Naive thymus-derived CD4-positive, alpha-beta T cell (primary cell): ENCODE measurements around the gene CACNA1C. TPM values are rescaled to one million over a fixed set of nuclear protein-coding genes. Genes with fewer than 3 reads are reported as not detected.

Experiments
- ATAC-seq: fragments of 150-1000 bp; cut with Tn5 transposase; 2 replicates; pipeline ENCODE4 v1.10.0; 2021; ENCODE audit warnings: mild to moderate bottlenecking, moderate library complexity
- CTCF ChIA-PET: fragments of 350-600 bp; sonication (Branson Sonifier 250); formaldehyde crosslinking; loops from one replicate; lab custom pipeline; 2021; ENCODE audit warnings: antibody characterized with exemption; lab: Charles Lee
- POLR2A ChIA-PET: fragments of 350-600 bp; sonication (Branson Sonifier 250); formaldehyde crosslinking; loops from one replicate; lab custom pipeline; 2021; ENCODE audit warnings: antibody characterized with exemption, inconsistent platforms; lab: Charles Lee
- DNase-seq, 9 donors: peaks; one replicate each; pipeline versions ENCODE4 v3.0.0 to v3.0.0-alpha.2; 2020 to 2022; ENCODE audit warnings: mixed read lengths in 1 of 9
- H3K27ac ChIP-seq: one replicate; pipeline ENCODE4 v1.7.0; 2013; ENCODE audit warnings: mild to moderate bottlenecking, low read depth, low read length, moderate library complexity
- H3K27me3 ChIP-seq, 2 donors: one replicate each; pipeline ENCODE4 v1.7.0; 2013; ENCODE audit warnings: low read length in 2 of 2, mild to moderate bottlenecking in 2 of 2, moderate library complexity in 2 of 2; ENCODE audit not compliant: control insufficient read depth in 2 of 2, insufficient read depth in 2 of 2
- H3K36me3 ChIP-seq, 3 experiments: 1 replicate in 2 of 3; 2 replicates in 1 of 3; pipeline ENCODE4 v1.7.0; 2013; ENCODE audit warnings: low read length in 3 of 3, mild to moderate bottlenecking in 3 of 3, moderate library complexity in 1 of 3; ENCODE audit not compliant: insufficient read depth in 3 of 3, control insufficient read depth in 2 of 3
- H3K4me1 ChIP-seq, 2 donors: one replicate each; pipeline ENCODE4 v1.7.0; 2013; ENCODE audit warnings: low read length in 2 of 2, mild to moderate bottlenecking in 2 of 2, moderate library complexity in 1 of 2; ENCODE audit not compliant: control insufficient read depth in 2 of 2, insufficient read depth in 2 of 2
- H3K4me3 ChIP-seq: 2 replicates; pipeline ENCODE4 v1.7.0; 2013; ENCODE audit warnings: mild to moderate bottlenecking, low read length
- H3K9me3 ChIP-seq, 3 experiments: 1 replicate in 2 of 3; 2 replicates in 1 of 3; pipeline ENCODE4 v1.7.0; 2013; ENCODE audit warnings: low read length in 3 of 3; ENCODE audit not compliant: control insufficient read depth in 2 of 3
- H3K27ac Mint-ChIP-seq, 9 donors: one replicate each; pipeline ENCODE4 v1.8.0; 2020 to 2022; ENCODE audit warnings: mixed read lengths in 9 of 9, mild to moderate bottlenecking in 8 of 9, moderate library complexity in 5 of 9, inconsistent platforms in 2 of 9
- H3K27me3 Mint-ChIP-seq, 5 donors: one replicate each; pipeline ENCODE4 v1.8.0; 2021 to 2022; ENCODE audit warnings: mixed read lengths in 5 of 5, mild to moderate bottlenecking in 1 of 5
- H3K36me3 Mint-ChIP-seq, 5 donors: one replicate each; pipeline ENCODE4 v1.8.0; 2020 to 2022; ENCODE audit warnings: mixed read lengths in 5 of 5, mild to moderate bottlenecking in 3 of 5, inconsistent platforms in 1 of 5
- H3K4me1 Mint-ChIP-seq, 7 donors: one replicate each; pipeline ENCODE4 v1.8.0; 2020 to 2022; ENCODE audit warnings: mixed read lengths in 7 of 7, mild to moderate bottlenecking in 3 of 7, inconsistent platforms in 1 of 7
- H3K4me3 Mint-ChIP-seq, 10 donors: one replicate each; pipeline ENCODE4 v1.8.0; 2020 to 2022; ENCODE audit warnings: mild to moderate bottlenecking in 10 of 10, mixed read lengths in 10 of 10, moderate library complexity in 6 of 10, inconsistent platforms in 2 of 10
- H3K9me3 Mint-ChIP-seq, 11 donors: one replicate each; pipeline ENCODE4 v1.8.0; 2020 to 2022; ENCODE audit warnings: mixed read lengths in 11 of 11, mild to moderate bottlenecking in 4 of 11, inconsistent platforms in 1 of 11, moderate library complexity in 1 of 11
- intact Hi-C, 2 donors: fragments of 100-400 bp; cut with micrococcal nuclease; formaldehyde crosslinking; loops; one replicate each; pipeline ENCODE4 v1.15.1; 2023
- polyA plus RNA-seq, 2 donors: library from polyadenylated mRNA; unstranded; fragments of 300-500 nt; fragmentation: Illumina TruSeq; gene quantifications; one replicate each; pipeline ENCODE4 v1.2.3, GENCODE V29; 2021
- total RNA-seq, 6 experiments: library from RNA in 5 of 6; stranded (reverse) in 5 of 6; gene quantifications; 1 replicate in 5 of 6; 2 replicates in 1 of 6; pipeline ENCODE4 v1.2.3 and lab custom pipeline; 2021 to 2026

CACNA1C gene
- total and polyA plus RNA-seq, 7 experiments from 2014 or later: 0.04 to 0.48 (median 0.08) TPM

DNA sequence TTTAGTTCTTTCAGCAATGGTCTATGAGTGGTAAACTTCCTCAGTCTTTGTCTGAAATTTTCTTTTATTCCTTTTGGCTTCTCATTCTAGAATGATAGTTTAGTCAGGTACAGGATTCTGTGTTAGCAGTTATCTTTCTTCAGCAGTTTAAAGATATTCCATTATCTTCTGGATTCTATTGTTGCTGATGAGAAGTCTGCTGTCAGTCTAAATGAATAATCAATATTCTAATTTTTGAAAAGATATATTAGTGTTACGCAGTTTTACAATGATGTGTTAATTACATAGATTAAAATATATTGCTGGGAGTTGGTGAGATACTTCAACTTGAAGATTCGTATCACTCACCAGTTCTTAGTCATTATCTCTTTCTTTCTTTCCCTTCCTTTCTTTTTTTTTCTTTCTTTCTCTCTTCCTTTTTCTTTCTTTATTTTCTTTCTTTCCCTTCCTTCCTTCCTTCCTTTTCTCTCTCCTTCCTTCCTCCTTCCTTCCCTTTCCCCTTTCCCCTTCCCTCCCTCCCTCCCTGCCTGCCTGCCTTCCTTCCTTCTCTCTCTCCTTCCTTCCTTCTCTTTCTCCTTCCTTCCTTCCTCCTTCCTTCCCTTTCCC is 17.8 kb downstream of the CACNA1C start:
- CTCF ChIA-PET: no interaction called here
- Mint-ChIP-seq H3K4me1 (peaks cover 0 to 8% (median 0%) of the 10 kb centered on the region in 7 donors), H3K27ac (no peak overlapping the region), H3K9me3 (peaks cover 7 to 26% (median 14%) of the 10 kb centered on the region in 11 donors), H3K36me3 (peaks cover 0 to 11% (median 6%) of the 10 kb centered on the region in 5 donors), H3K27me3 (peaks cover 6 to 49% (median 16%) of the 10 kb centered on the region in 5 donors), H3K4me3 (no peak overlapping the region)
- Histone ChIP-seq H3K36me3 (no peaks in the 10 kb centered on the region), H3K27me3 (no peaks in the 10 kb centered on the region), H3K27ac (no peak overlapping the region), H3K4me3 (no peak overlapping the region), H3K4me1 (no peaks in the 10 kb centered on the region), H3K9me3 (peaks cover 0 to 11% (median 0%) of the 10 kb centered on the region in 3 experiments)
- no peak for DNase-seq
- POLR2A ChIA-PET: no interaction called here
- intact Hi-C loops: no loop called here
- ATAC-seq: no peak

- CTCF ChIA-PET: no interaction called here
- peaks cover 7 to 26% (median 12%) of the 10 kb centered on the region in 11 donors for H3K9me3 Mint-ChIP-seq
- Histone ChIP-seq H3K4me1 (no peaks in the 10 kb centered on the region), H3K9me3 (peaks cover 0 to 8% (median 0%) of the 10 kb centered on the region in 3 experiments), H3K27ac (no peak overlapping the region), H3K36me3 (no peaks in the 10 kb centered on the region), H3K4me3 (no peak overlapping the region), H3K27me3 (no peaks in the 10 kb centered on the region)
- H3K27ac Mint-ChIP-seq: no peak overlapping the region
- ATAC-seq (no peak), DNase-seq (no peak)
- intact Hi-C loops: no loop called here
- POLR2A ChIA-PET: no interaction called here
- H3K4me3 Mint-ChIP-seq: no peak overlapping the region
- H3K36me3 Mint-ChIP-seq: peaks cover 0 to 12% (median 3%) of the 10 kb centered on the region in 5 donors
- no peaks in the 10 kb centered on the region for H3K4me1 Mint-ChIP-seq
- H3K27me3 Mint-ChIP-seq: peaks cover 2 to 30% (median 8%) of the 10 kb centered on the region in 5 donors
Observed at GRCh38 chr12:2074792-2075191, 22.0 kb downstream of the CACNA1C start.

DNA sequence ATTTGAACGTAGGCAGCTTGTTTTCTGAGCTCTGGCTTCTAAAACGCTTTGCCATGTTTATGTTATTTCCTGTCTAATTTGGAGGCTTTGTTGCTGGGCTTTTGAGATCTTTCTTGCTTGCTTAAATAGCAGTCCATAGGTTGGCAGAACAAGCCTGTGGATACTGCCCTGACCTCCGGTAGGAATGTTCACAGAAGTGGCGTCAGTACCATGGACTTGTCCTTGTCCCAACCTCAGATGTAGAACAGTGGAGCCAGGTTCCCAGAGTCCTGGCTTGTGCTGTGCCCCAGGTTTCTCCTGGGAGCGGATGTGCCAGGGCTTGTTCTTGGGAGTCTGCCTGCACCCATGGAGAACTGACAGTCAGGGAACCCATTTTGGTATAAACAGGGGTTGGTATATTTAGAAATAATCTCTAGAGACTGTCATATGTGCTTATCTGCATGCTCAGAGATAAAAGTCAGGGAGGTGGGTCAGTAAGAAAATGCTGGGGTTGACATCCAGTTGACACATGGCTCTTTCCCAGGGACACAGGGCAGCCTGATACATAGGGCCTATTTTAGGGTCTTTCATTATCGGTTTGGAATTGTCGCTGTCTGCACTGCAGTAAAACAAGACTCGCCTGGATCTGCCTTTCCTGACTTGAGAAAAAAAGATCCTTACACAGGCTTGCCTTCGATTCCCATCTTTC is 22.9 kb downstream of the CACNA1C start:
- CTCF ChIA-PET: no interaction called here
- ATAC-seq: no peak

GRCh38 chr12:2076196-2076570 is 23.4 kb downstream of the CACNA1C start:
- CTCF ChIA-PET: no interaction called here

More for the DNA sequence above, 22.9 kb downstream of the CACNA1C start:
- peaks cover 0 to 14% (median 3%) of the 10 kb centered on the region in 5 donors for H3K36me3 Mint-ChIP-seq
- H3K9me3 Mint-ChIP-seq: peaks cover 7 to 23% (median 10%) of the 10 kb centered on the region in 11 donors
- intact Hi-C loops: no loop called here
- POLR2A ChIA-PET: no interaction called here
- Histone ChIP-seq H3K27ac (no peak overlapping the region), H3K27me3 (no peaks in the 10 kb centered on the region), H3K4me1 (no peaks in the 10 kb centered on the region), H3K9me3 (no peaks in the 10 kb centered on the region), H3K4me3 (no peak overlapping the region), H3K36me3 (no peaks in the 10 kb centered on the region)
- no peaks in the 10 kb centered on the region for H3K4me1 Mint-ChIP-seq
- H3K4me3 Mint-ChIP-seq: no peak overlapping the region
- H3K27me3 Mint-ChIP-seq: peaks cover 2 to 30% (median 8%) of the 10 kb centered on the region in 5 donors
- no peak for DNase-seq
- H3K27ac Mint-ChIP-seq: no peak overlapping the region

GRCh38 chr12:2076728-2077127 is 23.9 kb downstream of the CACNA1C start:
- ATAC-seq: no peak
- CTCF ChIA-PET: no interaction called here
- H3K27me3 Mint-ChIP-seq: peaks cover 0 to 22% (median 8%) of the 10 kb centered on the region in 5 donors

More at GRCh38 chr12:2076196-2076570, 23.4 kb downstream of the CACNA1C start:
- no peaks in the 10 kb centered on the region for H3K4me1 ChIP-seq
- no peak for DNase-seq
- POLR2A ChIA-PET: no interaction called here
- no peak for ATAC-seq
- no peak overlapping the region for H3K4me3 ChIP-seq
- H3K4me1 Mint-ChIP-seq: no peaks in the 10 kb centered on the region
- no peaks in the 10 kb centered on the region for H3K36me3 ChIP-seq
- no peak overlapping the region for H3K4me3 Mint-ChIP-seq
- H3K27ac Mint-ChIP-seq: no peak overlapping the region
- H3K27ac ChIP-seq: no peak overlapping the region
- no peaks in the 10 kb centered on the region for H3K9me3 ChIP-seq
- H3K9me3 Mint-ChIP-seq: peaks cover 5 to 25% (median 10%) of the 10 kb centered on the region in 11 donors
- peaks cover 0 to 16% (median 1%) of the 10 kb centered on the region in 5 donors for H3K36me3 Mint-ChIP-seq
- H3K27me3 ChIP-seq: no peaks in the 10 kb centered on the region
- peaks cover under 1 to 27% (median 8%) of the 10 kb centered on the region in 5 donors for H3K27me3 Mint-ChIP-seq
- intact Hi-C loops: no loop called here

GRCh38 chr12:2080604-2081003 is 27.8 kb downstream of the CACNA1C start:
- peaks cover 0 to 16% (median 11%) of the 10 kb centered on the region in 5 donors for H3K27me3 Mint-ChIP-seq
- H3K36me3 Mint-ChIP-seq: peaks cover 0 to 10% (median 0%) of the 10 kb centered on the region in 5 donors
- Histone ChIP-seq H3K27me3 (no peaks in the 10 kb centered on the region), H3K27ac (no peak overlapping the region), H3K36me3 (no peaks in the 10 kb centered on the region), H3K4me3 (no peak overlapping the region), H3K9me3 (no peaks in the 10 kb centered on the region), H3K4me1 (no peaks in the 10 kb centered on the region)
- H3K4me1 Mint-ChIP-seq: no peaks in the 10 kb centered on the region
- H3K4me3 Mint-ChIP-seq: no peak overlapping the region
- ChIA-PET POLR2A (no interaction called here), CTCF (no interaction called here)
- no peak overlapping the region for H3K27ac Mint-ChIP-seq
- ATAC-seq: no peak
- intact Hi-C loops: no loop called here
- no peak for DNase-seq
- peaks cover 0 to 17% (median 5%) of the 10 kb centered on the region in 11 donors for H3K9me3 Mint-ChIP-seq

More at GRCh38 chr12:2076728-2077127, 23.9 kb downstream of the CACNA1C start:
- no peak overlapping the region for H3K27ac ChIP-seq
- H3K4me1 Mint-ChIP-seq: no peaks in the 10 kb centered on the region
- intact Hi-C loops: no loop called here
- no peaks in the 10 kb centered on the region for H3K9me3 ChIP-seq
- H3K36me3 Mint-ChIP-seq: peaks cover 0 to 10% (median 0%) of the 10 kb centered on the region in 5 donors
- DNase-seq: no peak
- POLR2A ChIA-PET: no interaction called here
- no peak overlapping the region for H3K27ac Mint-ChIP-seq
- peaks cover 0 to 19% (median 5%) of the 10 kb centered on the region in 11 donors for H3K9me3 Mint-ChIP-seq
- no peak overlapping the region for H3K4me3 ChIP-seq
- no peak overlapping the region for H3K4me3 Mint-ChIP-seq
- H3K36me3 ChIP-seq: no peaks in the 10 kb centered on the region
- H3K4me1 ChIP-seq: no peaks in the 10 kb centered on the region
- H3K27me3 ChIP-seq: no peaks in the 10 kb centered on the region
